EH (cell line): ENCODE results near the gene PDGFC.
"Not testable (repeated sequence)": the region's sequence is repeated elsewhere in the genome, so short reads cannot be mapped to it uniquely, and the experiment has no call there.

Experiments used
- DNase-seq: peaks from one replicate; pipeline ENCODE4 v3.0.0-alpha.2; 2015; ENCODE audit warnings: low read depth

PDGFC gene

GRCh38 chr4:156950948-156951347 is 20.7 kb downstream of the PDGFC start:
- DNase-seq = no peak

GRCh38 chr4:156950090-156950489 is 21.5 kb downstream of the PDGFC start:
- no peak for DNase-seq

GRCh38 chr4:156949373-156949814 is 22.2 kb downstream of the PDGFC start:
- peak; percentile 82 for DNase-seq

- no peak for DNase-seq
Observed at GRCh38 chr4:156948738-156949137, 22.9 kb downstream of the PDGFC start.

GRCh38 chr4:156948133-156948532 is 23.5 kb downstream of the PDGFC start:
- no peak for DNase-seq

- peak; percentile 97 for DNase-seq
Observed at GRCh38 chr4:156946516-156947424, 24.8 kb downstream of the PDGFC start.

GRCh38 chr4:156945532-156945931 is 26.1 kb downstream of the PDGFC start:
- DNase-seq = peak; percentile 65

GRCh38 chr4:156942991-156943390 is 28.6 kb downstream of the PDGFC start:
- DNase-seq = no peak

- peak; percentile 92 for DNase-seq
Observed at GRCh38 chr4:156941940-156942548, 29.6 kb downstream of the PDGFC start.

- DNase-seq = no peak
Observed at GRCh38 chr4:156939801-156940200, 31.8 kb downstream of the PDGFC start.

- DNase-seq = no peak
Observed at GRCh38 chr4:156939139-156939538, 32.5 kb downstream of the PDGFC start.

- no peak for DNase-seq
Observed at GRCh38 chr4:156934259-156934635, 37.4 kb downstream of the PDGFC start.

- peak; percentile 93 for DNase-seq
Observed at GRCh38 chr4:156933633-156934258, 37.9 kb downstream of the PDGFC start.

GRCh38 chr4:156932360-156932759 is 39.2 kb downstream of the PDGFC start:
- DNase-seq = not testable (repeated sequence)

- DNase-seq = peak; percentile 65
Observed at GRCh38 chr4:156931267-156931666, 40.3 kb downstream of the PDGFC start.

GRCh38 chr4:156929386-156930105 is 42.1 kb downstream of the PDGFC start:
- DNase-seq = no peak

GRCh38 chr4:156924774-156925315 is 46.8 kb downstream of the PDGFC start:
- DNase-seq = no peak

- no peak for DNase-seq
Observed at GRCh38 chr4:156923525-156923924, 48.1 kb downstream of the PDGFC start.

GRCh38 chr4:156915221-156915620 is 56.4 kb downstream of the PDGFC start:
- no peak for DNase-seq

GRCh38 chr4:156913234-156913633 is 58.4 kb downstream of the PDGFC start:
- no peak for DNase-seq

- no peak for DNase-seq
Observed at GRCh38 chr4:156909010-156909409, 62.6 kb downstream of the PDGFC start.

GRCh38 chr4:156906325-156906724 is 65.3 kb downstream of the PDGFC start:
- peak; percentile 19 for DNase-seq
